ENCODE measurements around the gene HBEGF. TPM values are rescaled to one million over a fixed set of nuclear protein-coding genes. Genes with fewer than 3 reads are reported as not detected.
A peak's percentile ranks its signal among the peaks of the same experiment; 100 is the strongest.

Gene HBEGF
- polyA plus RNA-seq, 1 donor (not counting 4 experiments of a cell fraction or from before 2014, with no cell fraction given): 53.1 TPM

- peak; percentile 84 for DNase-seq (ENCODE audit: low read depth, low spot score)
- FAIRE-seq: peak; percentile 71
Measured at GRCh38 chr5:140295414-140295813, 51.0 kb downstream of the HBEGF start.

GRCh38 chr5:140294753-140295152 lies 51.6 kb downstream of the HBEGF start:
- no peak for TF ChIP-seq EZH2 (IDR thresholded peaks at IDR 0.05; ENCODE audit: low read length)
- TF ChIP-seq, protein P1, sequence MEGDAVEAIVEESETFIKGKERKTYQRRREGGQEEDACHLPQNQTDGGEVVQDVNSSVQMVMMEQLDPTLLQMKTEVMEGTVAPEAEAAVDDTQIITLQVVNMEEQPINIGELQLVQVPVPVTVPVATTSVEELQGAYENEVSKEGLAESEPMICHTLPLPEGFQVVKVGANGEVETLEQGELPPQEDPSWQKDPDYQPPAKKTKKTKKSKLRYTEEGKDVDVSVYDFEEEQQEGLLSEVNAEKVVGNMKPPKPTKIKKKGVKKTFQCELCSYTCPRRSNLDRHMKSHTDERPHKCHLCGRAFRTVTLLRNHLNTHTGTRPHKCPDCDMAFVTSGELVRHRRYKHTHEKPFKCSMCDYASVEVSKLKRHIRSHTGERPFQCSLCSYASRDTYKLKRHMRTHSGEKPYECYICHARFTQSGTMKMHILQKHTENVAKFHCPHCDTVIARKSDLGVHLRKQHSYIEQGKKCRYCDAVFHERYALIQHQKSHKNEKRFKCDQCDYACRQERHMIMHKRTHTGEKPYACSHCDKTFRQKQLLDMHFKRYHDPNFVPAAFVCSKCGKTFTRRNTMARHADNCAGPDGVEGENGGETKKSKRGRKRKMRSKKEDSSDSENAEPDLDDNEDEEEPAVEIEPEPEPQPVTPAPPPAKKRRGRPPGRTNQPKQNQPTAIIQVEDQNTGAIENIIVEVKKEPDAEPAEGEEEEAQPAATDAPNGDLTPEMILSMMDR (optimal IDR thresholded peaks at IDR 0.05 in 1 of 3, IDR thresholded peaks at IDR 0.05 in 1 of 3, conservative IDR thresholded peaks at IDR 0.05 in 1 of 3; ENCODE audit: extremely low read depth in 1 of 3, insufficient read depth in 2 of 3, low read length in 3 of 3): no peak
- dilution Hi-C loops (cut with MboI; ENCODE audit: extremely low pct_ligation_motif_present, low sequenced_read_pairs): no loop called here
- H3K4me1 ChIP-seq (ENCODE audit: control insufficient read depth, extremely low read depth, insufficient read depth, low read length): peaks cover 31% of the 10 kb centered on the region
- FAIRE-seq: no peak
- no peak for DNase-seq (ENCODE audit: low read depth, low spot score)
- no peak overlapping the region for H2AFZ ChIP-seq (ENCODE audit: control insufficient read depth, low read length)
- H3K27ac ChIP-seq (ENCODE audit: control insufficient read depth, insufficient read depth, low read length): no peak overlapping the region
- H3K9me1 ChIP-seq (ENCODE audit: control insufficient read depth, extremely low read depth, insufficient read depth, low read length): peaks cover 3% of the 10 kb centered on the region
- peaks cover 72% of the 10 kb centered on the region for H3K79me2 ChIP-seq (ENCODE audit: control insufficient read depth, insufficient read depth, low read length)
- H3K27me3 ChIP-seq (ENCODE audit: control insufficient read depth, extremely low read depth, insufficient read depth, low read length): no peaks in the 10 kb centered on the region
- H3K4me2 ChIP-seq (ENCODE audit: control insufficient read depth, extremely low read depth, insufficient read depth, low read depth, low read length): no peak overlapping the region
- no peak overlapping the region for H3K4me3 ChIP-seq (ENCODE audit: control insufficient read depth in 2 of 3, extremely low read depth in 1 of 3, insufficient read depth in 2 of 3, low read depth in 1 of 3, low read length in 3 of 3)
- peaks cover 1 to 7% of the 10 kb centered on the region in 2 experiments for H3K36me3 ChIP-seq (ENCODE audit: control insufficient read depth in 2 of 2, extremely low read depth in 1 of 2, insufficient read depth in 2 of 2, low read length in 2 of 2)
- no peak overlapping the region for H3K9ac ChIP-seq (ENCODE audit: control insufficient read depth, extremely low read depth, insufficient read depth, low read length)
- H3K9me3 ChIP-seq (ENCODE audit: control insufficient read depth, low read depth, low read length): no peaks in the 10 kb centered on the region
- H4K20me1 ChIP-seq (ENCODE audit: control insufficient read depth, extremely low read depth, insufficient read depth, low read length): peaks cover 3% of the 10 kb centered on the region

More at GRCh38 chr5:140295414-140295813, 51.0 kb downstream of the HBEGF start:
- peak overlapping the region; percentile 25 for H3K4me2 ChIP-seq (ENCODE audit: control insufficient read depth, extremely low read depth, insufficient read depth, low read depth, low read length)
- peaks cover 3% of the 10 kb centered on the region for H4K20me1 ChIP-seq (ENCODE audit: control insufficient read depth, extremely low read depth, insufficient read depth, low read length)
- peaks cover 2 to 13% of the 10 kb centered on the region in 2 experiments for H3K36me3 ChIP-seq (ENCODE audit: control insufficient read depth in 2 of 2, extremely low read depth in 1 of 2, insufficient read depth in 2 of 2, low read length in 2 of 2)
- H3K9me3 ChIP-seq (ENCODE audit: control insufficient read depth, low read depth, low read length): no peaks in the 10 kb centered on the region
- no peak overlapping the region for H2AFZ ChIP-seq (ENCODE audit: control insufficient read depth, low read length)
- no peak overlapping the region for H3K9ac ChIP-seq (ENCODE audit: control insufficient read depth, extremely low read depth, insufficient read depth, low read length)
- no peaks in the 10 kb centered on the region for H3K27me3 ChIP-seq (ENCODE audit: control insufficient read depth, extremely low read depth, insufficient read depth, low read length)
- peaks cover 71% of the 10 kb centered on the region for H3K79me2 ChIP-seq (ENCODE audit: control insufficient read depth, insufficient read depth, low read length)
- H3K27ac ChIP-seq (ENCODE audit: control insufficient read depth, insufficient read depth, low read length): no peak overlapping the region
- no peak overlapping the region for H3K4me3 ChIP-seq (ENCODE audit: control insufficient read depth in 2 of 3, extremely low read depth in 1 of 3, insufficient read depth in 2 of 3, low read depth in 1 of 3, low read length in 3 of 3)
- TF ChIP-seq, protein P1 (optimal IDR thresholded peaks at IDR 0.05 in 1 of 3, IDR thresholded peaks at IDR 0.05 in 1 of 3, conservative IDR thresholded peaks at IDR 0.05 in 1 of 3; ENCODE audit: extremely low read depth in 1 of 3, insufficient read depth in 2 of 3, low read length in 3 of 3): no peak
- no peak for TF ChIP-seq EZH2 (IDR thresholded peaks at IDR 0.05; ENCODE audit: low read length)
- dilution Hi-C loops (cut with MboI; ENCODE audit: extremely low pct_ligation_motif_present, low sequenced_read_pairs): no loop called here
- H3K4me1 ChIP-seq (ENCODE audit: control insufficient read depth, extremely low read depth, insufficient read depth, low read length): peaks cover 31% of the 10 kb centered on the region
- H3K9me1 ChIP-seq (ENCODE audit: control insufficient read depth, extremely low read depth, insufficient read depth, low read length): peaks cover 3% of the 10 kb centered on the region

All from keratinocyte (primary cell).